ENCODE data around the gene COL1A1.

DNA sequence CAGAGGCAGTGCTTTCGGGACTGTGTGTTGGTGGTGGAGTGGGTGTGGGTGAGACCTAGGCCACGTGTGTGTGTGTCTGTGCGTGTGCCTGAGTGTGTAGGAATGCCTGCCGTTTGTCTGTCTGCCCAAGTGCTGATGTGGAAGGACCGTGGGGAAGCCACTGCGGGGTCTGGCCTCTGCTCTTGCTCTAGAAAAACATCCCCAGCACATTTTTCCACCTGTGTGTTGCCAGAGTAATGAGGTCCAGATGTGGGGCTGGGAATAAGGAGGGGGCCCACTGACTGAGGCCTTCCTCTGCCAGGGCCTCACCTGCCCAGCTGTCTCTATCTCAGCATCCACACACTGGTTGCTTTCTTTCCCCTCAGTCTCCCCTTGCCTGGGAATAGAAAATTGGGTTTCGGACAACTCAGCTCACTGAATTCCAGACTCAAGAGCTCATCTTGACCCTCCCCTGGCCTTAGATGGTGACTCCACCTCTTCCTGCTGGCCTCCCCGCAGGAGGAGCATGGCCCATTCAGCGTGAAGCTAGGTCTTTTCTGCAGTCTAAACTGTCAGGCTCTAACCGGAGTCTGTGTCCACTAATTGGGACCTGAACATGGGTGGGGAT lies 28.0 kb downstream of the COL1A1 start:
- TF ChIP-seq, protein P1, sequence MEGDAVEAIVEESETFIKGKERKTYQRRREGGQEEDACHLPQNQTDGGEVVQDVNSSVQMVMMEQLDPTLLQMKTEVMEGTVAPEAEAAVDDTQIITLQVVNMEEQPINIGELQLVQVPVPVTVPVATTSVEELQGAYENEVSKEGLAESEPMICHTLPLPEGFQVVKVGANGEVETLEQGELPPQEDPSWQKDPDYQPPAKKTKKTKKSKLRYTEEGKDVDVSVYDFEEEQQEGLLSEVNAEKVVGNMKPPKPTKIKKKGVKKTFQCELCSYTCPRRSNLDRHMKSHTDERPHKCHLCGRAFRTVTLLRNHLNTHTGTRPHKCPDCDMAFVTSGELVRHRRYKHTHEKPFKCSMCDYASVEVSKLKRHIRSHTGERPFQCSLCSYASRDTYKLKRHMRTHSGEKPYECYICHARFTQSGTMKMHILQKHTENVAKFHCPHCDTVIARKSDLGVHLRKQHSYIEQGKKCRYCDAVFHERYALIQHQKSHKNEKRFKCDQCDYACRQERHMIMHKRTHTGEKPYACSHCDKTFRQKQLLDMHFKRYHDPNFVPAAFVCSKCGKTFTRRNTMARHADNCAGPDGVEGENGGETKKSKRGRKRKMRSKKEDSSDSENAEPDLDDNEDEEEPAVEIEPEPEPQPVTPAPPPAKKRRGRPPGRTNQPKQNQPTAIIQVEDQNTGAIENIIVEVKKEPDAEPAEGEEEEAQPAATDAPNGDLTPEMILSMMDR (IDR thresholded peaks at IDR 0.05; ENCODE audit: low read length): no peak
- no peak for TF ChIP-seq EZH2 (IDR thresholded peaks at IDR 0.05; ENCODE audit: borderline replicate concordance, low read length)

Data from OCI-LY1 (cell line).